ENCODE data around the gene TOR2A.

TOR2A gene

GRCh38 chr9:127693697-127694096 is 41.4 kb downstream of the TOR2A start:
- no peak for DNase-seq

- DNase-seq, result no peak
Observed at GRCh38 chr9:127693143-127693542, 42.0 kb downstream of the TOR2A start.

DNA sequence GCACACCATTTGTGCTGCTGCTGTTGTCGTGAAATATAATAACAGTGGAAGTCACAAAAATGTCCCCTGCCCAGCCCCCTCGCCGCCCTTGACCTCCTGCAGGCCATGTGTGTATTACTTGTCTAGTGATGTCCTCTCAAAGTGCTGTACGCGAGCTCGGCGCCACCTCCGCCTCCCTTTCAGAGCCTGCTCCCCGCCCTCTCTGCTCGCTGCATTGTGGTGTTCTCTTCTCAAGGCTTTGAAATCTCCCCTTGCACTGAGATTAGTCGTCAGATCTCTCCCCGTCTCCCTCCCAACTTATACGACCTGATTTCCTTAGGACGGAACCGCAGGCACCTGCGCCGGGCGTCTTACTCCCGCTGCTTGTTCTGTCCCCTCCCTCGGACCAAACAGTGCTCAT is 43.0 kb downstream of the TOR2A start:
- no peak for DNase-seq

DNA sequence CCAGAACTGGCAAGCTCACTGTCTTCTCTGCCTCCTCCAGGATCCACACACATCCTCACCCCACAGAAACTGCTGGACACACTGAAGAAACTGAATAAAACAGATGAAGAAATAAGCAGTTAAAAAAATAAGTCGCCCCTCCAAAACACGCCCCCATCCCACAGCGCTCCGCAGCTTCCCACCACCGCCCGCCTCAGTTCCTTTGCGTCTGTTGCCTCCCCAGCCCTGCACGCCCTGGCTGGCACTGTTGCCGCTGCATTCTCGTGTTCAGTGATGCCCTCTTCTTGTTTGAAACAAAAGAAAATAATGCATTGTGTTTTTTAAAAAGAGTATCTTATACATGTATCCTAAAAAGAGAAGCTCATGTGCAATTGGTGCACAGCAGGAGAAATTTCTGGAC is 44.4 kb downstream of the TOR2A start:
- DNase-seq, result no peak

DNA sequence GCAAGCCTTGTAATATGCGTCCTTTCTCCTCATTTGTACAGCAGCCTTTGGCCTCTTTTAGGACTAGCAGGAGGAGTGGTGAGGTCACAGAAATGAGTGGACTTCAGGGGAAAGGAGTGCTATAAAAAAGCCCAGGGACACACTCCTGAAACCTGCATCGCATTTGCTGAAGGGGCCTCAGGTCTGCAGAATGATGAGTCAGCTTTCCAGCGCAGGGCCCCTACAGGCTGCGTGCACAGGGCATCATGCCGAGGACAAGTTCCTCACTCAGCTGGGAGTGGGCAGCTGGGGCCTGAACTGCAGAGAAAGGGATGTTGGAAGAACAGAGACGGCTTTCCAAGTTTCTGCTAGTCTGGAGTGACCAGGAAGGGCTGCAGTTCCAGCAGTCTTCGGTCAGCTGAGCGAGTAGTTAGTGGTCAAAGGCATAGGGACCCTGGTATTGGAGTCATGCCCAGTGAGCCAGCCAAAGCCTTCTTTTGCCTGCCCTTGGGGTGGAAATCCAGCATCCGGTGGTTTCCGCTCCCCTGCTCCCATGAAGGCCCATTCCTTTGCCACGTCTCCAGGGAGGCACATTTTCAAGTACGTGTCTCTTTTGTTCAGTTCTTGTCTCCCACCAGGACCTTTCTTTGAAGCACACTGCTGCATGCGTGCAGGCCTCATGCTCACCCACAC is 45.6 kb downstream of the TOR2A start:
- DNase-seq, result no peak

GRCh38 chr9:127686461-127687393 is 48.4 kb downstream of the TOR2A start:
- DNase-seq, result no peak

- DNase-seq, result no peak
Observed at GRCh38 chr9:127684576-127684975, 50.5 kb downstream of the TOR2A start.

DNA sequence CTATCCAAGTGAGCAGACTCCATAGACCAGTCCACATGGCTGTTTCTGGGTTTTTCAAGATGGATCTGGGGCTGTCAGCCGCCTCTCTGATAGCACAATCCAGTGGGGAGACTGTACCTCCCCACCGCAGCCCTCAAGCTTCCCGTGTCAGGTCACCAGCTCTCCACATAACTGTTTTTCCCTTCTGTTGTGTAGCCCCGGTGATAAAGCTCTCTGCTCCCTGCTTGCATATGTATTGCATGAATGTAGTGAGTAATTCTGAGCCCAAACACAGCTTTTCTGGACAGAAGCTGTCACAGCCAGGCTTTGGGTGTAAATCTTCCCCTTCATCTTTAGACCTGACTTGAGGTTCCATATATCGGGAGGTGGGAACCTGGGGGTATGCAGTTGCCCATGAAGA is 51.4 kb downstream of the TOR2A start:
- DNase-seq, result no peak

DNA sequence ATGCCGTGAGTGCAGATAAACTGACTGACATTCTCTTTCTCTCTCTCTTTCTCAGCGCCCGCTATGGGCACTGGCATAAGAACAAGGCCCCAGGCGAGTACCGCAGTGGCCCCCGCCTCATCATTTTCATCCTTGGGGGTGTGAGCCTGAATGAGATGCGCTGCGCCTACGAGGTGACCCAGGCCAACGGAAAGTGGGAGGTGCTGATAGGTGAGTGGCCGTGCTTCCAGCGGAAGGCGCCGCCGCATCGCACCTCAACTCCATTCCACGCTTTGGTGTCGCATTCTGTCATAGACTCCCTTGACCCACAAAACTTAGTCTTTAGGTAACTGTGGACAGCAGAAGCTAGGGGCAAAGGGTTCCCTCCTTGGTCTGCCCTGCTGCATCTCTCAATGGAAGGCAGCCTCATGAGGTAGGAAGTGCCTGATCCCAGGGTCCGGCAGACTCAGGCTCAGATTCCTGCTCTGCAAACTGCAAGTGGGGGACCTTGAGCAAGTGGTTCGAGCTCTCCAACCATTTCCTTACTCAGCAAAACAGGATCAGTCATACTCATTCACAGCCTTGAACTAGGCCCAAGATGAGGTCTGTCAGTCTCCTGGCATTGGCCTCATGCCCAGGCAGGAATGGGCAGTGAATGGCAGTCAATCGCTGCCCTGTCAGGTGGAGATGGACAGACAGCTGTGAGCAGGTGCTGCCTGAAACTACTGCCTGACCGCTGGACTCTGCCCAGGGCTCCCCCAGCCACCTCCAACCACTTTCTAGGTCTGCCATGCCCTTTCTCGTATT is 52.5 kb downstream of the TOR2A start:
- no peak for DNase-seq
